ENCODE data around the gene TXNIP.

TXNIP gene

GRCh38 chr1:146010126-146010738 is 13.9 kb upstream of the TXNIP start:
- DNase-seq: no peak

- DNase-seq: no peak
These were observed 11.2 kb upstream of the TXNIP start for GRCh38 chr1:146007489-146008133.

DNA sequence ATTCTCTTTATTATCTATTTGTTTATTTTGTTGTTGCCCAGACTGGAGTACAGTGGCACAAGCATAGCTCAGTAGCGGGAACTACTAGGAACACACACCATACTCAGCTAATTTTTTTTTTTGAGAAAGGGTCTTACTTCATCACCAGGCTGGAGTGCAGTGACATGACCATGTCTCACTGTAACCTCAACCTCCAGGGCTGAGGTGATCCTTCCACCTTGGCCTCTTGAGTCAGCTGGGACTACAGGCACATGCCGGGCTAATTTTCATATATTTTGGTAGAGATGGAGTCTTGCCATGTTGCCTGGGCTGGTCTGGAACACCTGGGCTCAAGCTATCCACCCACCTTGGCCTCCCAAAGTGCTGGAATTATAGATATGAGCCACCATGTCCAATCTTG is 5.3 kb upstream of the TXNIP start:
- no peak for DNase-seq

DNA sequence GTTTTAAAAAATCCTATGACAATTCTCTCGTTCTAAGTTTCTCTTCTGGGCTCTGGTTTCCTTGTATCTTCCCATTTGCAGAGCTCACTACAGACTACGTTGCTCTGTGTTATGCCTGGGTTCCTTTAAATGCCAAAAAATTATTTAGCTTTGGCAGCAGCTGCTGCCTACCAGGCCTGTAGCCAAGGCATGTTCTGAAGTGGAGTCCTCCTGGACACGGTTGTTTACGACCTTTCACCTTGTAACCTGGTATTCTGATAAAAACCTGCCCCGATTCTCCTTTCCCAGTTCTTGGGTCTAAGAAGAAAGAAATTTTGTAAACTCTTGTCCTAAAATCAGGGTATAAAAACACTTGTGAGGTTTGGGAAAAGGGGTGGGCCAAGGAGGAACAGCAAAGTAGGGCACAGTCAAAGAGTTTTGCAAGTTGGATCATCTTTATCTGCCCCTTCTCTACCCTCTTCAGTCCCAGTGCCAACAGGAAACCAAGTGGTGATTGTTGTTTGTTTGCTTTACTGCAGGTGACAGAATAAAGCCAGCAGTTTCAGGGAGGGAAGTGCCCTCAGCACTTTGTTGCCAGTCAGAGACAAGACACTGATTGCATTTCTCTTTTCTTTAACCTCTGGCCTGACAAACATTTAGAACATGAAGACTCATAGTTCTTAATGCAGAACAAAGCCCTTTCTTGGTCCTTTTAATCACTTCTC is 3.1 kb upstream of the TXNIP start:
- no peak for DNase-seq

GRCh38 chr1:145997718-145998023 is 1.3 kb upstream of the TXNIP start:
- no peak for DNase-seq

DNA sequence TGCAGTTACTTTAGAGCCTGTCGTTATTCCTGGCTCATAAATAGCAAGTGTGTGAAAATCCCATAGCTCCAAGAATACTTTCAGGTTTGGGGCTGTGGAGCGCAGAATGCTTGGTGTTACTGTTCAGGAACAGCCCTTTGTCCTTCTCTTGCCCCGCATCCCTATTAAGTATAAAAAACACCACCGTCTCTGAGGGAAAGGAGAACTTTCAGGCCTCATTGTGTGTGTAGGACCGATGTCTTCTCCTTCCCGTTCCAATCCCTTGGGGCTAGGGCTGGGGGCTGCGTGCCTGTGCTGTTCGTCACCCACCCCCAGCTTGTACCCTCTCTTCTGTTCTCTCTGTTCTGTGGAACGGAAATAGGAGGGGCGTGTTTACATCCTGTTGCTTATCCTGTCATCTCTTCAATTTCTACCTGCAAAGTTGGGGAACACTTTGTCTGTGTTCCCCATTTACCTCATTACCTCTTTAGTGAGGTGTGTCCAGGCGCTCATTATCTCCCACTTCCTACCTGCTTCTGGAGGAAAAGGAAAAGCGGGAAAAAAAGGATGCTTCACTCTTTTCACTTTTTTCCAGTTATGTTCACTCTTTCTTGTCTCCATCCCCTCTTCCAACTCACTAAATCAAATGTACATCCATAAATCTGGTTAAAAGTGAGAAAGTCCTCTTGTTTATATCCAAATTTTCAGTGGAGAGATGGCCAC is 788 bp upstream of the TXNIP start:
- DNase-seq: peak; percentile 52 to 68

- DNase-seq: no peak
These were observed 381 bp downstream of the TXNIP start for GRCh38 chr1:145995964-145996432.

DNA sequence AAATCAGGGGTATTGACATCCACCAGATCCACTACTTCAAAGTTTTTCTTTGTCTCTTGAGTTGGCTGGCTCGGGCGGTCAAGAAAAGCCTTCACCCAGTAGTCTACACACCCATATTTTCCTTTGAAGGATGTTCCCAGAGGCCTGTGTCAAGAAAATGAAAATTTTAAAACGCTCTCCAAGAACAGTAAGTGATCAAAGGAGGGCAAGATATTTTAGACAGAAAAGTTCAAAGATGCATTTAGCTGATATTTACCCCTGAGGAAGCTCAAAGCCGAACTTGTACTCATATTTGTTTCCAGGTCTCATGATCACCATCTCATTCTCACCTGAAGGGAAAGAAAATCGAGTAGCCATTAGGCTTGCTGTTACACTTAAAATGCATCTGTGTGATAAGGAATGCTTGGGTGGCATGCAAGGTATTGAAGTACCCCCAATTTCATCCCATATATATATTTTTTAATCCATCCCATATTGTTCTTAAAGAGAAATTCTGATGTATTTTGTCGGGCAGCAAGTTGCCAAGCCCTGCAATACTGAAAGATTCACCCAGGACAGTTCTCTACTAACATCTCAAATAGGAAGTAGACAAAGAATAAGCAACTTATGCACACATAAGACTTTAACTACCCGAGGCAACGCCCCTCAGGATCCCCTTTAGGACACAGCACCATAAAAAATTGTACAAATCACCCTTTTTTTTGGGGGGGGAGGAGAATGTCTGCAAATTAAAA is 1.1 kb downstream of the TXNIP start:
- DNase-seq: no peak

DNA sequence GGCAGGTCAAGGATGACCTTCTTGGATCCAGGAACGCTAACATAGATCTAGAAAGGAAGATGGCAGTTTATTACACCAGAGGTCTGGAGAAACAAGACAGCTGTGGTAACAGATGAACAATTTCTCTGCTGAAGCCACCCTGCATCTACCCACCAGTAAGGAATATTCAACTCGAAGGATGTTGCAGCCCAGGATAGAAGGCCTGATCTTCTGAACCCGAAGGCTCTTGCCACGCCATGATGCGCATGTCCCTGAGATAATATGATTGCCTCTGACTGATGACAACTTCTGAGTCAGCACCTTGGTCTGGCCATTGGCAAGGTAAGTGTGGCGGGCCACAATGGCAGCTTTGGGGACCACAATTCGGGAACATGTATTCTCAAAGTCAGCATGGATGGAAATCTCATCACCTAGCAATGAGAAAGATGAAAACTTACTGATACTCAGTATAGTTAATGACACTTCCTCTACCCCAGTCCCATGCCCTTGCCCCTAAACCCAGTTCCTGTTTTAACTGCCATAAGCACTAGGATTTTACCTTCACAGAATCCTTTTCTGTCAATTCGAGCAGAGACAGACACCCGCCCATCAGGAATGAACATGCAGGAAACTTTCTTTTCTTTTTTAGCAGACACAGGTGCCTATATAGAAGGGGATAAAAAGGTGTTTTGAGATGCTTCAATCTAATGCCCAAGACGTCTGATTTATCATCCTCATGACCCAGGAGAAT is 1.8 kb downstream of the TXNIP start:
- peak; percentile 49 to 51 for DNase-seq

DNA sequence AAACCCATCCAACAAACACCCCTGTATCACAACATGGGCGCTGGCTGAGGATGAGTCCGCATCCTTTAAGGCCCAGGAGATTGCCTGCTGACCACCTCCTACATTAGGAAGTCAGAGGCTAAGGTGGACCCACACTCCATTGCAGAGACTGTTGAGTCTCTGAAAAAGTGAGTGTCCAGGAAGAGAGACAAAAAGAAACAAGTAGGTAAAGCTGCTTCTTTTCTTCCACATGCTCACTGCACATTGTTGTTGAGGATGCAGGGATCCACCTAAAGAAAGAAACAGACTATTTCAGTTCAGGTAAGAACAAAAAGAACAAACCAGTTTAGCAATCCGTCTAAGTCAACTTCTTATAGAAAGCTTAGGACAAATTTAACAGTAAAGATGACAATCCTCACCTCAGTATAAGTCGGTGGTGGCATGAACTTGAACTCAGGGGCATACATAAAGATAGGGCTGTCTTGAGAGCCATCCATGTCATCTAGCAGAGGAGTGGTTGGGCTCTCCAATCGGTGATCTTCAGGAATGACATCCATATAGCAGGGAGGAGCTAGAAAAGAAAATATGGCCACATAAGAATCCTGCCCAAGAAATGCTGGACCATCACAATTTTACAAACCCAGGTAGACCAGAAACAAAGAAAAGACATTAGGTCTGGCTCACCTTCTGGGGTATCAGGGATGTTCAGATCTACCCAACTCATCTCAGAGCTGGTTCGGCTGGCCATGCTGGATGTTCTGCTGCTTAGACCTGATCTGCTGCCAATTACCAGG is 2.6 kb downstream of the TXNIP start:
- no peak for DNase-seq

- no peak for DNase-seq
These were observed 3.3 kb downstream of the TXNIP start for GRCh38 chr1:145992958-145993617.

- no peak for DNase-seq
These were observed 3.9 kb downstream of the TXNIP start for GRCh38 chr1:145992502-145992936.

- DNase-seq: no peak
These were observed 4.5 kb downstream of the TXNIP start for GRCh38 chr1:145991735-145992412.

DNA sequence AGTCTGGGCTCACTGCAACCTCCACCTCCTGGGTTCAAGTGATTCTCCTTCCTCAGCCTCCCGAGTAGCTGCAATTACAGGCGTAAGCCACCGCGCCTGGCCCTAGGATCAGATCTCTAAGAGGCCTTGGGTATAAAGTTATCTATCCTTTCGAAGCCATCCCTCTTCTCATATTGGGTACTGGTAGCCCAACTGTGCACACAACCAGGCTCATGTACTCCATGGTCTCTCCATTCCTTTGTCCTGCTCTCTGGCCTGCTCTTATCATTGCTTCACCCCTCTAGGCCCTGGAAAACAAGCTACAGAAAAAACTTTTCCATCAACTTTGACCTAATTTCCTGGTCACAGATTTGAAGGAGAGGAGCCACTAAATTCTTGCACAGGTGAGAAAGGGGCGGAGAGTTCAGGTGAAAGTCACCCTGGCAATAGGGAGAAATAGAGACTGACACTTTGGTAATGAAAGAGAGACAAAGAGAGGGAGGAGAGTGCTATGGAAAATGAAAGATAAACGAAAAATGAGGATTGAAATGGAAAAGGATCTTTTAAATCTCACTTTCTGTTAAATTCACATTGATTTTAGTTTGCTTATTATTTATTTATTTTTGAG is 6.0 kb downstream of the TXNIP start:
- DNase-seq: no peak

DNA sequence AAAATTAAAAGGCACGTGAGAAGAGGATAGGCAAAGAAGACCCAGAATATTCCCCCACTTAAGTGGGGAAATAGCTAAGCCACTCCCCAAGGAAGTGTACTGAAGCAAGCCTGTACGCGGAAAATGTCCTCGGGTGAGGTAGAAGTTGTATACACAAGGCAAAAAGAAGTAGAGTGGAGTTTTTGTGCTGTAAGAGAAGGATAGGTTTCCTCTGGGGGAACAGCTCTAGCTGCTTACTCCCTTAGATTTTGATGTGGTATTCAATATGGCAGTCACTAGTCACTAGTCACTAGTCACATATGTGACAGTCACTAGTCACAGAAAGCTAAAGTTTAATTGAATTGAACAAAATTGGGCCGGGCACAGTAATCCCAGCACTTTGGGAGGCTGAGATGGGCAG is 7.6 kb downstream of the TXNIP start:
- DNase-seq: no peak

DNA sequence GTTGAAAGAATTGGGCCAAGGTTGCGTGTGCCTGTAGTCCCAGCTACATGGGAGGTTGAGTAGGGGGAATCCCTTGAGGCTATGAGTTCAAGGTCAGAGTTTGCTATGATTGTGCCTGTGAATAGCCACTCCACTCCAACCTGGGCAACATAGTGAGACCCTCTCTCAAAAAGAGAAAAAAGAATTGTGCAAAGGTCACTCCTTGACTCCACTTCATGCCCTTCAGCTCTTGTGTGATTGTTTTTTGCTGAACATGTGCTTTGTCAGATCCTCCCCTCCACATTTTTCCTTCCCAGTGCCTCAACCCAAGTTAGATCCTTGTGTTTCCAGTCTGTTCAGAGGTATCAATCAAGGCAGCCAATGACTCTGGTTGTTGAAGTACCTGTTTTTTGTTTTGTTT is 8.5 kb downstream of the TXNIP start:
- no peak for DNase-seq

GRCh38 chr1:145986551-145986950 is 9.8 kb downstream of the TXNIP start:
- DNase-seq: no peak

DNA sequence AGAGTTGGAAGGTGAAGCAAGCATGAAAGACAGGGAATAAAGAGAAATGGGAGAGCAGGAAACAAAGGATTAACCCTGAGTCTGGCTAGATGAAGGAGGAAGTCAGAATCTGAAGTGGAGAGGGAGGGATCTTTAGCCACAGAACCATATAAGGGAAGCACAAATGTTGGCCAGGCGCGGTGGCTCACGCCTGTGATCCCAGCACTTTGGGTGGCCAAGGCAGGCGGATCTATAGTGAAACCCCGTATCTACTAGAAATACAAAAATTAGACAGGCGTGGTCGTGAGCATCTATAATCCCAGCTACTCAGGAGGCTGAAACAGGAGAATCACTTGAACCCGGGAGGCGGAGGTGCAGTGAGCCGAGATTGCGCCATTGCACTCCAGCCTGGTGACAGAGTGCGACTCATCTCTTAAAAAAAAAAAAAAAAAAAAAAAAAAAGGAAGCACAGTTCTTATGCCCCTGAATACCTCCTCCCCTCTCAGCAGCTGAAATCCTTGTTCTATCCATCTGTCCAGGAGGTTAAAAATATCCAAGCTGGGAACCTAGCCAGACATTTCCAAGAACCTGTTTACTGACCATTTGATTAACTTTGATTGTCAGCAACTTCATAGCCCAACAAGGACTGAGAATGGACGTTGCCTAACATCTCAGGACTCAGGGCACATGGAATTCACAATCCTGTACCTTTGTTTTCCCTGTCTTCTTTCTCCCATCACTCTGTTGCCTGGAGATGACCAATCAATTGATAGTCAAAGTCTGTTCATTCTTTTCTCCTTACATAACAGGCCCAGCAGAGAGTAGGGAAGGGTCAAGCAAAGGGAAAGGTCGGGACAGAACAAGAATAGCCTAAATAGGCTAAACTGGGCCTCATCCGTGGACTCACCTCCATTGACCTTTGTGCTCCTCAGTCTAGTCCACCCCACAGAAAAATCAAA is 10.6 kb downstream of the TXNIP start:
- DNase-seq: no peak

DNA sequence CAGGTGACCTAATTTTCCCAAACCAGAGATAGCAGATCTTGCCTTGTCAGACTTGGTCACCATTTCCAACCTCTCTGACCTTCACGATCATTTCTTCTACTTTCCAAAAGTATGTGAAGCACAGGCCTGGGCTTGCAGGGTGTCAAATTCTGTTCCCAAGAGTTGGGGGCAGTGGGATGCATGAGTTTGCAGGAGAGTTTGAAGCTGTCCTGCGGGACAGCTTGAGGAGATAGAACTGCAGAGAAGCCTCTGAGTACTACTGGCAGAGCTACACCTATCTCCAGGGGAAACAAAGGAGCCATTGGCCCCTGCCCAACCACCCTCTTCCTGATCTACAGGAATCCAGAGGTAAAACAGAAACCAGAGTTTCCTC is 11.3 kb downstream of the TXNIP start:
- no peak for DNase-seq

Data from stimulated activated CD4-positive, alpha-beta T cell treated with anti-CD3 and anti-CD28 coated beads, Interleukin-2, amount 100 ng/mL, for 24 hours (primary cell).